ENCODE results near the gene FAM120B.

DNA sequence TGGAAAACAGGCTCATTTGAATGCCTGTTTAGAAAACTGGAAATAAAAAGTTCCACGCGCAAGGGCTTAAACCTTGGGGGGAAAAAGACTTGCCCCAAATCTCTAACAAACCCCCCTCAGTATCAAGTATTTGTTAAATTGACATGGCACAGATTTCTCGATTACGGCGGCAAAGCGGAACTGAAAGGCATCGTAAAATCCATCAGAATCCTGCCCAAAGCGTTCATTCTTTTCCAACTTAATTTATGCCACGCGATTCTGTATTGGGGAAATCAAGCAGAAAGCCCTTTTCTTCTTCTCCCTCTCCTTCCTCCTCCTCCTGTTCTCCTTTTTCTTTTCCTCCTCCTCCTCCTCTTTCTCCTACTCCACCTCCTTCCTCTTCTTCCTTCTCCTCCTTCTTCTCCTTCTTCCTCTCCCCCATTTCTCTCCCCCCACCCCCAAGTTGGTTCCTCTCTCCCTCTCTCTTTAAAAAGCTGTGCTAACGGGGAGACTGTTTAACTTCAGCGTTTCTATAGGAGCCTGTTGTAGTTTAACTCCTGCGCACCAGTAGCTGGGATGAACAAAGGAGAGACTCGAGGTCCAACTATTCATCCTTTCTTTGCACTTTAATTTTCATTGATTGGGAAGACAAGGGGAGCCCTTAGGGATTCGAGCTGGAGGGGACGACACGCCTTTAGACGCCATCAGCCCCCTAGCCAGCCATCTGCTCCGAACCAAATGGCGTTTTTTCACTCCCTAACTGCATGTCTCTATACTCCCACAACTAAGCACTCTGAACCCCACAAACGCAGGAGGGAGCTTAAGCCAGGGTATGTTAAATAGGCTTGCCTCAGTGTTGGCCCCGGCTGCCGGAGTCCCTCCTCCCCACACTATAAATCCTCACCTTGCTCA is 13.0 kb upstream of the FAM120B start:
- TF ChIP-seq GATA3 (IDR thresholded peaks at IDR 0.05; ENCODE audit: low read depth, low read length) (no peak), GATA2 (IDR thresholded peaks at IDR 0.05; ENCODE audit: low read depth, low read length) (no peak)

All from SH-SY5Y (cell line).